ENCODE data around the gene SLC15A1.

DNA sequence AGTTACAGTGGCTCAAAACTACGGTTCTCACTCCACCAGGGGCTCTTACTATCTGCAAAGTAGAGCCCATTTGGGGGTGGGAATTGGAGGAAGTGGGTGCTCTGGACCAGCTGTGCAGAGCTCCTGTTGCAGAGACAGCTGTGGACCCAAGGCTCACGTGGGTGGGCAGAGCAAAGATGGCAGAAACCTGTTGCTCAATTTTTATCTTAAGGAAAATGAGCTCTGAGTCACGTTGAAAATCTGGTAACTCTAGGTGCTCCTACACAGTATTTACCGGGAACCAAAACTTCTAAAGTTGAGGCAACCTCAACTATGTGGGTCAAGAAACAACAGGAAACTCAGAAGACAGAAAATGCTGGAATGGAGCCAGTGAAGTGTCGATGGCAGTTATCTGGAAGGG is 30.2 kb upstream of the SLC15A1 start:
- TF ChIP-seq, protein P1, sequence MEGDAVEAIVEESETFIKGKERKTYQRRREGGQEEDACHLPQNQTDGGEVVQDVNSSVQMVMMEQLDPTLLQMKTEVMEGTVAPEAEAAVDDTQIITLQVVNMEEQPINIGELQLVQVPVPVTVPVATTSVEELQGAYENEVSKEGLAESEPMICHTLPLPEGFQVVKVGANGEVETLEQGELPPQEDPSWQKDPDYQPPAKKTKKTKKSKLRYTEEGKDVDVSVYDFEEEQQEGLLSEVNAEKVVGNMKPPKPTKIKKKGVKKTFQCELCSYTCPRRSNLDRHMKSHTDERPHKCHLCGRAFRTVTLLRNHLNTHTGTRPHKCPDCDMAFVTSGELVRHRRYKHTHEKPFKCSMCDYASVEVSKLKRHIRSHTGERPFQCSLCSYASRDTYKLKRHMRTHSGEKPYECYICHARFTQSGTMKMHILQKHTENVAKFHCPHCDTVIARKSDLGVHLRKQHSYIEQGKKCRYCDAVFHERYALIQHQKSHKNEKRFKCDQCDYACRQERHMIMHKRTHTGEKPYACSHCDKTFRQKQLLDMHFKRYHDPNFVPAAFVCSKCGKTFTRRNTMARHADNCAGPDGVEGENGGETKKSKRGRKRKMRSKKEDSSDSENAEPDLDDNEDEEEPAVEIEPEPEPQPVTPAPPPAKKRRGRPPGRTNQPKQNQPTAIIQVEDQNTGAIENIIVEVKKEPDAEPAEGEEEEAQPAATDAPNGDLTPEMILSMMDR (IDR thresholded peaks at IDR 0.05 in 8 of 11, conservative IDR thresholded peaks at IDR 0.05 in 3 of 11) = no peak
- TF ChIP-seq POLR2A (IDR thresholded peaks at IDR 0.05) (no peak), POLR2AphosphoS5 (IDR thresholded peaks at IDR 0.05) (no peak)
